PFSK-1 (cell line): ENCODE measurements around the gene TMEM44.

Experiments used
- POLR2AphosphoS5 ChIP-seq: IDR thresholded peaks from 2 replicates; pipeline ENCODE4 v1.6.1; 2012; ENCODE audit warnings: low read depth, mild to moderate bottlenecking, control low read depth, low read length, moderate library complexity
- TAF1 ChIP-seq: IDR thresholded peaks from 2 replicates; pipeline ENCODE4 v1.6.1; 2012; ENCODE audit warnings: low read length, control low read depth, borderline replicate concordance; ENCODE audit not compliant: insufficient read depth
- TF ChIP-seq, protein P1 (sequence below), 2 experiments: IDR thresholded peaks; 2 replicates each; pipeline versions ENCODE4 v1.6.1 to v1.8.0; 2011 to 2012; ENCODE audit warnings: low read depth in 2 of 2, low read length in 2 of 2, control low read depth in 1 of 2, inconsistent platforms in 1 of 2, mild to moderate bottlenecking in 1 of 2, moderate library complexity in 1 of 2; ENCODE audit not compliant: insufficient read depth in 1 of 2

DNA sequence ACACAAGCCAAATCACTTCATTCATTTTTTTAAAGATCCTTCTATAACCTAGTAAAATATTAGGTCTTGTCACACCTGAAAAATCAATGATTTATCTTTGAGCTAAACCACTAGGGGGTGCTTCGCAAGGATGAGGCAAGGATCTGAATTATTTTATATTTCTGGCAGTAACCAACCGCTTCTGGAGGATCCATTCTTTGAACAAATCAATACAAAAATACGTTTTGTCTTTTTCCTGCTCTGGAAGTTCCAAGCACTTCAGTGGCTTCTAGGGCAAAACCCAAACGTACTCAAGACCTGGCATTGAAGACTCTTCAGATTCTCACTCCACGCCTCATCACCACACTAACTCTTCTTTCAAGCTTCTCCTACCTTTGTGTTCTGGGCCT, 38.3 kb upstream of the TMEM44 start:
- TF ChIP-seq, protein P1, sequence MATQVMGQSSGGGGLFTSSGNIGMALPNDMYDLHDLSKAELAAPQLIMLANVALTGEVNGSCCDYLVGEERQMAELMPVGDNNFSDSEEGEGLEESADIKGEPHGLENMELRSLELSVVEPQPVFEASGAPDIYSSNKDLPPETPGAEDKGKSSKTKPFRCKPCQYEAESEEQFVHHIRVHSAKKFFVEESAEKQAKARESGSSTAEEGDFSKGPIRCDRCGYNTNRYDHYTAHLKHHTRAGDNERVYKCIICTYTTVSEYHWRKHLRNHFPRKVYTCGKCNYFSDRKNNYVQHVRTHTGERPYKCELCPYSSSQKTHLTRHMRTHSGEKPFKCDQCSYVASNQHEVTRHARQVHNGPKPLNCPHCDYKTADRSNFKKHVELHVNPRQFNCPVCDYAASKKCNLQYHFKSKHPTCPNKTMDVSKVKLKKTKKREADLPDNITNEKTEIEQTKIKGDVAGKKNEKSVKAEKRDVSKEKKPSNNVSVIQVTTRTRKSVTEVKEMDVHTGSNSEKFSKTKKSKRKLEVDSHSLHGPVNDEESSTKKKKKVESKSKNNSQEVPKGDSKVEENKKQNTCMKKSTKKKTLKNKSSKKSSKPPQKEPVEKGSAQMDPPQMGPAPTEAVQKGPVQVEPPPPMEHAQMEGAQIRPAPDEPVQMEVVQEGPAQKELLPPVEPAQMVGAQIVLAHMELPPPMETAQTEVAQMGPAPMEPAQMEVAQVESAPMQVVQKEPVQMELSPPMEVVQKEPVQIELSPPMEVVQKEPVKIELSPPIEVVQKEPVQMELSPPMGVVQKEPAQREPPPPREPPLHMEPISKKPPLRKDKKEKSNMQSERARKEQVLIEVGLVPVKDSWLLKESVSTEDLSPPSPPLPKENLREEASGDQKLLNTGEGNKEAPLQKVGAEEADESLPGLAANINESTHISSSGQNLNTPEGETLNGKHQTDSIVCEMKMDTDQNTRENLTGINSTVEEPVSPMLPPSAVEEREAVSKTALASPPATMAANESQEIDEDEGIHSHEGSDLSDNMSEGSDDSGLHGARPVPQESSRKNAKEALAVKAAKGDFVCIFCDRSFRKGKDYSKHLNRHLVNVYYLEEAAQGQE (IDR thresholded peaks at IDR 0.05; ENCODE audit: insufficient read depth in 1 of 2, low read depth in 2 of 2, low read length in 2 of 2), result no peak
- TF ChIP-seq TAF1, result no peak
- TF ChIP-seq POLR2AphosphoS5, result no peak
